Measurements from ENCODE around the gene MAPK7.

GRCh38 chr17:19424934-19425868 lies 46.9 kb downstream of the MAPK7 start:
- no peak for TF ChIP-seq GATA2 (IDR thresholded peaks at IDR 0.05; ENCODE audit: low read depth, low read length)
- TF ChIP-seq GATA3 (IDR thresholded peaks at IDR 0.05; ENCODE audit: low read depth, low read length): no peak
